NCI-H510A (cell line): Measurements from ENCODE around the gene GPR82.
"Not testable (repeated sequence)": the region's sequence is repeated elsewhere in the genome, so short reads cannot be mapped to it uniquely, and the experiment has no call there.

ENCODE experiments used
- DNase-seq: peaks from one replicate; lab custom pipeline; 2025; lab: John Stamatoyannopoulos, UW

GPR82 gene

DNA sequence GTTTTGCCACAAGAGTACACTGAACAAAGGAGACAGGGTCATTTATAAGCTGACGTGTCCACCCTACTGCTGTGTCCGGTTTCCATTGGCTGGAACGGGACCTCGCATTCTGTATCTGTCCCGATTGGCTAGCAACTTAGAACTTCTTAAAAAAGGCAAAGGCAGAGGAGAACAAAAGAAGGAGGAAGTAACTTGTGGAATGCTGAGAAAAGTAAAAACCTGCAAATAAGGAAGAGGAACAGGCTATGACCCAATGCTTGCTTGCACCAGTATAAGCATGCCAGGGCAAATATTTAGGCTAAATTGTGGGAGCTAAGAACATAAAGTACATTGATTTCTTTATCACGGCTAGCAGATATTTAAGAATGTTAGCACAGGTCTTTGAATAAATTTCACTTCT, 4.4 kb upstream of the GPR82 start:
- not testable (repeated sequence) for DNase-seq

DNA sequence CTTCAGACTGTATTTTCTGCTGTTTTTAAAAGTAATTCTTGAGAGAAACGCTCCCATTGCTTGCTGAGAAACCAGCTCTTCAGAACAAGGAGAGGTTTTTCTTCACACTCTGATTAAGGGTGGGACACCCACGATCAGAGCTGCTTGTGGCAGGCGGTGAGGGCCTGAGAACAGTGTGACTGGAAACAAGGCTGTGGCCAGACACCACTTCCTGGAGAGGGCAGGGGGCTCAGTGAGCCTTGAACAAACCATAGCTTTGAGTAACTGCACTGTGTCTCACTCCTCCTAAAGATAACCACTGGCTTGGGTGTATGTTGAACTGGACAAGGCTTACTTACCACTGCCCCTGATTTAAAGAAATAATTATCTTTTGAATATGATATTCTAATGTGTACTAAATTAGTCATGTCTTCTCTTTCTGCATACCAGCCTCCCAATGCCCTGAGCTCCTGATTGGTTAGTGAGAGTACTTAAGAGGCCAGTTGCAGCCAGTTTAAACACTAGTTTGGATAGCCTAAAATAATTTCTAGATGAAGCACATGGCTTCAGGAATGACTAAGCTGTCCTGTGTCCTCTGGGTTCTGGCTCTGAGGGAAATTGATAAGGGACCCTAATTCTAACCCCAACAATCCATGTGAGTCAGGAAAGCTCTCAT, 3.7 kb upstream of the GPR82 start:
- no peak for DNase-seq

DNA sequence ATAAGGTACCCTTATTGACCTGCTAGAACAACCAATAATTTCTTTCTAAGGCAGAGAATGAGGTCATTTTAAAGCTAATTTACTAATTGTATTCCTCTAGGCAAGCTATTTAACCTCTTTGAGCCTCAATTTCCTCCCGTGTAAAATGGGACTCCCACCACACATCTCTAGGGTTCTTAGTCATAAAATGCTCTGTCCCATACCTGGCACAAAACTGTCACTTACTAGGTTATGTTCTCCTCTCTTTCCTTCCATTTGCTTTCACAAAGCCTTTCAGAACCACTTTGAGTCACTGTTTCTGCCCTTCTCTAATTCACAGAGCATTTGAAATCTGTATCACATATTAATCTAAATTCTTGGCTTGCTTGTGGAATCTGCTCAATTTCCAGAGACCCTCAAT, 2.4 kb upstream of the GPR82 start:
- DNase-seq: no peak

DNA sequence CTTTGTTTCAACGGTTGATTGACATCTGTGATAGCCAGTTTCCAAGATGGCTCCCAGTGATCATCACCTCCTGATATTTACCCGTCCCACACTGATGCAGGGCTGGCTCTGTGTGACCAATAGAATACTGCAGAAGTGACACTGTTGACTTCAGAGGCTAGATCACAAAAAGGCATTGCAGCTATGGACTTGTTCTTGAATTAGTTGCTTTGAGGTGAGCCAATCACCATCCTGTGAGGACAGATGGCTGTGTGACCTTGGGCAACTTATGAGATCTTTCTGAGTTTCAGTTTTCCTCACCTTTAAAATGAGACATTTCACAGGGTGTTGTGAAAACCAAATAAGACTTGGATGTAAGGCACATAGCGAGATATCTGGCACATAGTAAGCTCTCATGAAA, 1.8 kb upstream of the GPR82 start:
- DNase-seq: no peak

DNA sequence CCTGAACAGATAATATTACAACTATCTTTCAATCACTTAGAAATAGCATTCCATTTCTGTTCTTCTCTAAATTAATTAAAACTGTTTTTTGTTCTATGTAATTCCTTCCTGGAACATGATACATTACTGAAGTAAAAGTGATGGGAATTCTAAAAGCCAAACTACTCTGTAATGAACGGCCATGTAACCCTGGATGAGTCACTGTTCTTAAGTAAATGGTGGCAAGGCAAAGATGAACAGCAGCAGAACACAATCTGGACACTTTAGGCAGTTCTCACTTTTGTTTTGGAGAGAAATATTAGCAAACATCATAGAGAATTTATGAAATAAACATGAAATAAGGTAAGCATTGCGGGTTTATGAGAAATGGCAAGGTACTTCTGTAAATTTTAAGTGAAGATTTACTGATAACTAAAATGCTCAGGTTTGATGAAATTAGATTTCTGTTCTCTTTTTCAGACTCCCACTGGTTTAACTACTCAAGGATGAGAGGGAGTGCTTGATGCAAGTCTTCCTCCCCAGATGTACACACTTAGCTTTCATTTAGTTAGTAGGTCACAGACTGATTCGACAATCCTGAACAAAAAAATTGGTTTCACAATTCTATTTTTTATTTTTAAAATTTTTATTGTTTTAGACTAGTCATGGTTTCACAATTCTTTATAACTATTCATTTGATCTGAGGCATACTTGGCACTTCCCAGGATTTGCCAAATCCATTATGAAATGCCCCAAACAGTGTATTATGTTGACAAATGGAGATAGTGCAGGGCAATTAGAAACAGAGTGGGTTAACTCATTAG, 964 bp upstream of the GPR82 start:
- DNase-seq: no peak

DNA sequence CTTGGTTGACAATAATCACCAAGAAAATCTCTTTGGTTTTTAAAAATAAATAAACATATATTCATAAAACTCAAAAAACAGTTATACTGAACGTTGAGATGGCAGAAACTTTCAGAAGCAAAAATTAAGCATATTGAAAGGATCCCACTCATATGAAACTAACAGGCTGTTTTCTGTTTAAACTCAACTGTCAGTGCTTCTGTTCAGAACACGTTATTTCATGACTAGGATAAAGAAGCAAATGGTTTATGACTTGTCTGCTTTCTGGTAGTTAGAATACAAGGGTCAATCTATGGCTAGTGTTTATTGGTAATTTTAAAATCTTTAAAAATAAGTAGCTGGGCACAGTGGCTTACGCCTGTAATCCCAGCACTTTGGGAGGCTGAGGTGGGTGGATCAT, 4.1 kb downstream of the GPR82 start:
- DNase-seq: no peak

DNA sequence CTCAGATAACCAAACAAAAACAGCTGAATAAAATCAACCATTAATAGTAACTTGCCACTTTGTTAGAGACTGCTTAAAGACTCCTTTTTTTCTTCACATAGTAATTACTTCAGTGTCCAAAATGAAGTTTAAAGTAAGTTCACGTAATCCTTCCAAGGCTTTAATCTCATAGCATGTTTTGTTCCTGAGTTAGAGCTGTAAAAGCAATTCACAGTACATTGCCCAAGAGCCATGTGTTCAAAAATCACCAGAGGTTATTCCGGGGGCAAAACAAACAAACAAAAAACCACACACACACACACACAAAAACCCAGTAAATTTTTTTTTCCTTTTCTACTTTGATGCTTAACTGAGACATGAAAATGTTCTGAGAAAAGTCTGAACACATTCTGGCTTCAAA, 6.1 kb downstream of the GPR82 start:
- DNase-seq: no peak

DNA sequence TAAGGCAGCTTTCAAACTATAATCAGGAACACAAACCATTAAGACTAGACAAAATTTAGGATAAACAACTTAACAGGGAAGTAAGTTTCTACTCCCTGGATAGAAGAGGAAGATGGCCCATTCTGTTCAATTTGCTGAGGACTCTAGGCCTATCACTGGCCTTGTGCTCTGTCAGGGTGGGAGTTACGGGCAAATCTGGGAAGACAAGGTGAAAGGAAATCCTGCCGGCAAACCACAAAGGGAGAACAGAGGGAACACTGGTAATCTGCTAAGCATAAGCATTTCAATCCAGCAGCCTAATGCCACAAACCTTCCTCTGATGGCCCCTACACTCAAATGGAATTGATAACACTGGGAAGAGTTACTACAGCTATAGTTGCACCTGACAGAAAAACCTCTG, 8.3 kb downstream of the GPR82 start:
- no peak for DNase-seq

DNA sequence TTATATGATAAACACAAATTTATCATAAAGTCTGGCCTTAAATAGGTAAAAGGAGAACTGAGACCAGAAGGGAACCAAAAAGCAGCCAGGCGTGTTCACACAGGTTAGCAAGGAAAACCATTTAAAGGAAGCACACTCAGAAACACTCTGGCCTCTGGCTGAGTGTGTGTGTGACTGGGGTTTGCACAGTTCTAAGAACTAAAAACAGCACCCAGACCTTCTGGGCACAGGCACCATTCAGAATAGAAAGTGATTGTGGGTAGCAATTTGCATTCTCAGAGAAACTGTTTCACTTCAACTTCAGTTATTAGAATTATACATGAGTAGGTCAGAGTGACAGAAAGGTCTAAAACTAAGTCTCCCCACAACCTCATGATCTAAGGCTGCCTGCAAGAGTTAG, 10.0 kb downstream of the GPR82 start:
- no peak for DNase-seq

GRCh38 chrX:41734530-41734929, 10.5 kb downstream of the GPR82 start:
- DNase-seq: no peak

GRCh38 chrX:41737065-41737464, 13.1 kb downstream of the GPR82 start:
- no peak for DNase-seq

- no peak for DNase-seq
Measured at GRCh38 chrX:41739871-41740270, 15.9 kb downstream of the GPR82 start.

- no peak for DNase-seq
Measured at GRCh38 chrX:41750716-41751115, 26.7 kb downstream of the GPR82 start.

GRCh38 chrX:41758401-41758800, 34.4 kb downstream of the GPR82 start:
- no peak for DNase-seq

DNA sequence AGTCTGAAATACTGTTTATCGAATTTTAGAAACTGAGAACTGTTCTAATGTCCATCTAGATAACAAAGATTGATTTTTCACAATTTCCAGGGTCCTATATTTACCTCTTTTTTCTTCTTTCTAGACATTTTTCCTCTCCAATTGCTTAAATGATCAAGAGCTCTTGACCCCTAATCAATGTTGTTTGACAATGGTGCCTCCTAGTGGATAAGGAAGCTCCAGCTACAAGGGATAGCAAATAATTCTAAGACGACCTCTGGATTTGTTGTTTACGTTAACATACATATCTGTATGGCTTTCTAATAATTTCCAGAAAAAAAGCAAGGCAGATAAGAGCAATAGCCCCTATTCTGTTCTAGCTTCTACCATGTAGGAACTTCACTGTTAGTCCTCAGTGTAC, 35.8 kb downstream of the GPR82 start:
- no peak for DNase-seq

- no peak for DNase-seq
Measured at GRCh38 chrX:41761169-41761568, 37.2 kb downstream of the GPR82 start.

GRCh38 chrX:41761702-41762101, 37.7 kb downstream of the GPR82 start:
- no peak for DNase-seq

- no peak for DNase-seq
Measured at GRCh38 chrX:41779030-41779564, 55.1 kb downstream of the GPR82 start.
